ENCODE data around the gene PTGES3L.
A peak's percentile ranks its signal among the peaks of the same experiment; 100 is the strongest.
"Not testable (repeated sequence)": the region's sequence is repeated elsewhere in the genome, so short reads cannot be mapped to it uniquely, and the experiment has no call there.

Gene PTGES3L

DNA sequence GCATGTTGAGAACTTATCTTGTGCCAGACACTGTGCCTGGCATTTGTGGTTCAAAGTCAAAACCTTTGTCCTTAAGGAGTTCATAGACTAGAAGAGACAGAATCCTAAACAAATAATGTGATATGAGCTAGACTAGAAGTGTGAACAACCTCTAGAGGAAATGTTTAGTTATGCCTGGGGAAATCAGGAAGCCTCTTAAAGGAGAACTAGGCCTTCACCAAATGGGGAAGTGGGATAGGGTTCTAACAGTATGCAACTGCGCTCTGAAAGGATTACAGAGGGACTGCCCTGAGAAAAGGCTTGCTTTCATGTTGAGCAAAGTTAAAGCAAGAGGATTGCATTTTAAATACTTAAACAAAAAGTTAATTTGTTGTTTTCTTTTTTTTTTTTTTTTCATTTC, 5.3 kb upstream of the PTGES3L start:
- FAIRE-seq: peak; percentile 81
- DNase-seq (ENCODE audit: extremely low spot score, insufficient read length, low read depth): peak; percentile 46

- no peak for DNase-seq (ENCODE audit: extremely low spot score, insufficient read length, low read depth)
- FAIRE-seq: no peak
These were observed 2.4 kb upstream of the PTGES3L start for GRCh38 chr17:42982266-42982665.

- DNase-seq (ENCODE audit: extremely low spot score, insufficient read length, low read depth) (peak; percentile 45), FAIRE-seq (peak; percentile 57)
These were observed 1.0 kb upstream of the PTGES3L start for GRCh38 chr17:42980766-42981397.

GRCh38 chr17:42980274-42980765, 440 bp upstream of the PTGES3L start, which contains the start of gene RUNDC1:
TSS of gene RUNDC1 (plus strand) at chr17:42980565. CDS start at chr17:42980577, 12 bp downstream.
- DNase-seq (ENCODE audit: extremely low spot score, insufficient read length, low read depth): peak; percentile 88
- FAIRE-seq: peak; percentile 77

DNA sequence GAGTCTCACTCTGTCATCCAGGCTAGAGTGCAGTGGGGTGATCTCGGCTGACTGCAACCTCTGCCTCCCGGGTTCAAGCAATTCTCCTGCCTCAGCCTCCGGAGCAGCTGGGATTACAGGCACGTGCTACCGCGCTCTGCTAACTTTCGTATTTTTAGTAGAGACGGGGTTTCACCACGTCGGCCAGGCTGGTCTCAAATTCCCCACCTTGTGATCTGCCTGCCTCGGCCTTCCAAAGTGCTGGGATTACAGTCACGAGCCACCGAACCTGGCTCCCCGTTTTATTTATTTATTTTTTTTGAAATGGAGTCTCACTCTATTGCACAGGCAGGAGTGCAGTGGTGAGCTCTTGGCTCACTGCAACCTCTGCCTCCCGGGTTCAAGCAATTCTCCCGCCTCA, 4.2 kb downstream of the PTGES3L start:
- not testable (repeated sequence) for FAIRE-seq; DNase-seq (ENCODE audit: extremely low spot score, insufficient read length, low read depth)

DNA sequence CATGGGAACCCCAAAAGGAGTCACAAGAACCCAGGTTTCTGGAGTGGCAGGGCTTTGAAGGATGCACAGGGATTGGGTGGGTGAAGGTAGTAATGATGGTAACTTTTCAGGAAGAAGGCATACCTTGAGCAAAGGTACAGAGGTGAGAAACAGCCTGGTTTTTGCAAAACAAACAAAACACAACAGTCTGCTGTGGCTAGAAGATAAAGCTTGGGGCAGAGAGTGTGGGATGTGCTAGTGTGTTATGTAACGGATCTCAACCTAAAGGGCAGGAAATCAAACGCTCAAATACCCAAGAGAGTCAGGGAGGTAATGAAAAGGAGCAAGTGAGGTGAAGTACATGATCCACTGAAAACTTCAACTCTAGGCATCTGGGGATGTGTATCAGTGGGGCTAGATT, 4.6 kb downstream of the PTGES3L start:
- no peak for DNase-seq (ENCODE audit: extremely low spot score, insufficient read length, low read depth)
- no peak for FAIRE-seq

- FAIRE-seq; DNase-seq (ENCODE audit: extremely low spot score, insufficient read length, low read depth): not testable (repeated sequence)
These were observed 6.6 kb downstream of the PTGES3L start for GRCh38 chr17:42973323-42973722.

DNA sequence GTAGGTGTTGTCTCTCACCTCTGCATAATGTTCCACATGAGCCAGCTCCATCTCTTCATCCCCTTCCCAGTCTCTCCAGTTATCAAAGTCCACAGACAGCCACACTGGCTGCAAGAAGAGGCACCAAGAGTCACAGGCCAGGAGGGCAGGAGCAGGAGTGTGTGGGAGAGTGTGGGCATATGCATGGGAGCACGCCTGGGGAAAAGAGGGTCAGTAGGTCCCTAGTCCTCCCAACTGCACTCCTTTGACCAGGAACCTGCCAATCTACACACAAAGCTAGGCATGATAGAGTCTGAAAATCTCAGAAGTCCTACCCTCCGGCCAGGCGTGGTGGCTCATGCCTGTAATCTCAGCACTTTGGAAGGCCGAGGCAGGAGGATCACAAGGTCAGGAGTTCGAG, 8.3 kb downstream of the PTGES3L start:
- FAIRE-seq: no peak

DNA sequence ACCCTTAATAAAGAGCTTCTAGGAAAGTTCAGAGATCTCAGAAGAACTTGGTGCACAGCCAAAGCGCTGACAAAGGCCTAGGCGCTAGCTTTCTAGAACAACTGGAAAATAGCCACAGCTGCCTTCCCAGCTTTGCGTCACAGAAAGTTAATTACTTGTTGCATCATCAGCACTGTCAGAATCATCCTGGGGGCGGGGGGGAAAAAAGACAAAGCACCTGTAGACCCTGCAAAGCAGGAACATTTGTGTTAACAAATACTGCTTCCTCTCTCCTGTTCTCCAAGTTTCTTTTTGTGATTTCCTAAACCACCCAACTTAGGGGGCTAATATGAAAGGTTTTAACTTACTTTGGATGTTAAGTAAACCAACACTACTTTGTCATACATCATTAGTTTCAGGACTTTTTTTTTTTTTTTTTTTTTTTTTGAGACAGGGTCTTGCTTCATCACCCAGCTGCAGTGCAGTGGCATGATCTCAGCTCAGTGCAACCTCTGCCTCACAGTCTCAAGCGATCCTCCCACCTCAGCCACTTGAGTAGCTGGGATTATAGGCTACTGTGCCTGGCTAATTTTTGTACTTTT, 10.8 kb downstream of the PTGES3L start:
- FAIRE-seq (no peak), DNase-seq (ENCODE audit: extremely low spot score, insufficient read length, low read depth) (no peak)

More for the DNA sequence above, 8.3 kb downstream of the PTGES3L start:
- DNase-seq (ENCODE audit: extremely low spot score, insufficient read length, low read depth): no peak

- FAIRE-seq (no peak), DNase-seq (ENCODE audit: extremely low spot score, insufficient read length, low read depth) (no peak)
These were observed 12.0 kb downstream of the PTGES3L start for GRCh38 chr17:42967925-42968324.

DNA sequence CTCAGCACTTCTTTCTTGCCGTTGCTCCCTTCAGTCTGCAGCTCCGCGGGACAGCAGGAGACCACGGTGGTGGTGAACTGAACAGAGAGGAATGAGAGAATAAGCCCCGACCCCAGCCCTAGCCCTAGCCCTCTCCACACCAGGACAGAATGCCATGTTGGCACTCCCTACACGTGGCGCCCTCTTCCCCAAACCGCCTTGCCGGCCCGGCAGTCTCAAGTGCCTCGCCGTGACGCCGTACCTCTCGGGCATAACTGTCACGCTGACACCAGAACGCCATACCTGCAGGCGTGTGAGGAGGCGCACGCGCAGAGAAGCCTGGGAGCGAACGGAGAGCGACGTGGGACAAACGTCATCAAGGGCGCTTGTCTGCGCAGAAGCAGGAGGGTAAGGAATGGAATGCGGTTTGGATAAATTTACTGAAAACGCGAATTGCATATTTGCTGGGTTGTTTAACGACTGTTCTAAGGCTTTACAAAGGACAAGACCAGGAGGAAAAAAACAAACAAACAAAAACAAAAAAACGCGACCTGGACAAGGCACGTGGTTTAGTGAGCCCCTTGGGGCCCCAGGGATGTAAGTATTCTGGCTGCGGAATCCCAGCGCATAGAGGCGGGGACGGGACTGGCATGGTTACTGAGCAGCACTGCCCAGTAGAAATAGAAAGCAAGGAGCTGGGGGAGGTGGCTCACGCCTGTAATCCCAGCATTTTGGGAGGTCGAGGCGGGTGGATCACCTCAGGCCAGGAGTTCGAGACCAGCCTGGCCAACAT, 15.5 kb downstream of the PTGES3L start, which contains the start of gene AARSD1:
Gene AARSD1 (minus strand): TSS at position 294 of the 772 bp plus-strand sequence. CDS start 14 bp downstream, at position 280.
- FAIRE-seq: peak; percentile 89
- DNase-seq (ENCODE audit: extremely low spot score, insufficient read length, low read depth): peak; percentile 86

GRCh38 chr17:42953669-42954068, 26.2 kb downstream of the PTGES3L start:
- no peak for FAIRE-seq
- no peak for DNase-seq (ENCODE audit: extremely low spot score, insufficient read length, low read depth)

DNA sequence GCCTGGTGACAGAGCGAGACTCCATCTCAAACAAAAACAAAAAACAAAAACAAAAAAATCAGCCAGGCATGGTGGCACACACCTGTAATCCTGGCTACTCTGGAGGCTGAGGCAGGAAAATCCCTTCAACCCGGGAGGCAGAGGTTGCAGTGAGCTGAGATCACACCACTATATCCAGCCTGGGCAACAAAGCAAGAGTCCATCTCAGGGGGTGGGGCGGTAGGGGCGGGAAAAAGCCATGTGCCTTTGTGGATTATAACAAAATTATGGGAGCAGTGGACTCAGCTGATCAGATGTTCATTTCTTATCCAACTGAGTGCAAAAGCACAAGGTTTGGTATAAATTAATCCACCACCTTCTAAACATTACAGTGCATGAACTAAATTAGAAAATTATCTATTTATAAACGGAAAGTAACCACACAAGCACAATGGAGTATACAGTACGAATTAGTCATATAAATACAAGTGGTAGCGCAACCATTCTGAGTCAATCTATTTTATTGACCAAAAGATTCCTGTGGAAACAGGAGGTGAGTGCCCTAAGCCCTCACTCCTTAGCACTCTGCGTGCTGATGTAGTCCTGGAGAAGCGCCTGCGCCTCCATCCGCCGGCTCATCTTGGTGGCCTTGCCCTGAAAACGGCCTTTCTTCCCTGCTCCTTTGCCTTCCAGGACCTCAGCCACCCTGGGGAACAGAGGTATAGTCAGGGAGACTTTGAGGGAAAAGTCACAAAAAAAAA, 29.7 kb downstream of the PTGES3L start:
- FAIRE-seq (no peak), DNase-seq (ENCODE audit: extremely low spot score, insufficient read length, low read depth) (no peak)

GRCh38 chr17:42946812-42947211, 33.1 kb downstream of the PTGES3L start:
- DNase-seq (ENCODE audit: extremely low spot score, insufficient read length, low read depth) (no peak), FAIRE-seq (no peak)

GRCh38 chr17:42944211-42944610, 35.7 kb downstream of the PTGES3L start:
- FAIRE-seq (no peak), DNase-seq (ENCODE audit: extremely low spot score, insufficient read length, low read depth) (no peak)

DNA sequence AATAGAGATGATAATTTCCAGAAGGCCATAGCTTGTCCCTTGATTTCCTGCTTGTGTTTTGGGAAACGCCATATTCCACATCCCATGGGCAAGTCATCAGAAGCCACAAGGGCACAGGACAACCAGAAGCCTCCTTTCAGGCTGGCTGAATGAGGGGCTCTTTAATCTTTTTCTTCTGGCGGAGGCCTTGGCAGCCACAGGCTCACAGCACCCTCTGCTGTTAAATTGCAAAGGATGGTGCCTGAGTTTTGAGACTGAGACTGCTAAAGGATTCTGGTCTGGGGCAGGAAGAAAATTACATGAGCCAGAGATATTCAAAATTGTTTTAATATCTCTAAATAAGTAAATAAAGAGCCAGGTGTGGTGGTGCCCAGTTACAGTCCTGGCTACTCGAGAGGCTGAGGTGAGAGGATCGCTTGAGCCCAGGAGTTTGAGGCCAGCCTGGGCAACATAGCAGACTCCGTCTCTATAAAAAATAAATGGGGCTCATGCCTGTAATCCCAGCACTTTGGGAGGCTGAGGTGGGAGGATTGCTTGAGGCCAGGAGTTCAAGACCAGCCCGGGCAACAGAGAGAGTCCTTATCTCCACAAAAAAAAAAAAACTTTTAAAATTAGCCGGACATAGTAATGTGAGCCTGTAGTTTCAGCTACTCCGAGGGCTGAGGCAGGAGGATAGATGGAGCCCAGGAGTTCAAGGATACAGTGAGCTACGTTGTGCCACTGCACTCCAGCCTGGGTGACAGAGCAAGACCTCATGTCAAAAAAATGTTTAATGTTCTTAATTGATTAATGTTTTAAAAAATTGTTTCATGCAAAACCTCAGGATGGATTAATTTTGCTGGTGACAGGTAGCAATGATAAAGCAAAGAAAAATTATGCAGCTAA, 41.9 kb downstream of the PTGES3L start:
- DNase-seq (ENCODE audit: extremely low spot score, insufficient read length, low read depth): no peak
- peak; percentile 49 for FAIRE-seq

- FAIRE-seq (no peak), DNase-seq (ENCODE audit: extremely low spot score, insufficient read length, low read depth) (no peak)
These were observed 50.4 kb downstream of the PTGES3L start for GRCh38 chr17:42929497-42929844.

GRCh38 chr17:42928714-42929496, 51.0 kb downstream of the PTGES3L start:
- FAIRE-seq (peak; percentile 76), DNase-seq (ENCODE audit: extremely low spot score, insufficient read length, low read depth) (peak; percentile 39)
